Adipose tissue (tissue), 3 donors: ENCODE measurements around the gene RANBP17. TPM values are rescaled to one million over a fixed set of nuclear protein-coding genes. Genes with fewer than 3 reads are reported as not detected.
"Not testable (repeated sequence)": the region's sequence is repeated elsewhere in the genome, so short reads cannot be mapped to it uniquely, and the experiment has no call there.

ENCODE experiments used
- H3K27ac ChIP-seq: one replicate; pipeline ENCODE4 v1.5.1; 2013; ENCODE audit warnings: low read depth, low read length
- WGBS, 3 donors: extraction: QIAGEN DNeasy Blood & Tissue Kit; methylation state at CpG; one replicate each; pipeline ENCODE4 v1.1.7; 2013; 5-methylcytosine and 5-hydroxymethylcytosine counted together
- polyA plus RNA-seq, 3 donors: library from polyadenylated mRNA; stranded (reverse); fragments of 200-250 nt; gene quantifications; one replicate each; pipeline ENCODE4 v1.2.3, GENCODE V29; 2013
- donor health status: healthy with polysubstance abuse.
- donor health status: Bipolar disorder and iron deficiency.
- donor health status: healthy.

RANBP17 gene
- 1 to 10 TPM in 2 of 3 donors, under 1 TPM in 1; 0.85 to 1.2 (median 1.1) TPM for polyA plus RNA-seq

DNA sequence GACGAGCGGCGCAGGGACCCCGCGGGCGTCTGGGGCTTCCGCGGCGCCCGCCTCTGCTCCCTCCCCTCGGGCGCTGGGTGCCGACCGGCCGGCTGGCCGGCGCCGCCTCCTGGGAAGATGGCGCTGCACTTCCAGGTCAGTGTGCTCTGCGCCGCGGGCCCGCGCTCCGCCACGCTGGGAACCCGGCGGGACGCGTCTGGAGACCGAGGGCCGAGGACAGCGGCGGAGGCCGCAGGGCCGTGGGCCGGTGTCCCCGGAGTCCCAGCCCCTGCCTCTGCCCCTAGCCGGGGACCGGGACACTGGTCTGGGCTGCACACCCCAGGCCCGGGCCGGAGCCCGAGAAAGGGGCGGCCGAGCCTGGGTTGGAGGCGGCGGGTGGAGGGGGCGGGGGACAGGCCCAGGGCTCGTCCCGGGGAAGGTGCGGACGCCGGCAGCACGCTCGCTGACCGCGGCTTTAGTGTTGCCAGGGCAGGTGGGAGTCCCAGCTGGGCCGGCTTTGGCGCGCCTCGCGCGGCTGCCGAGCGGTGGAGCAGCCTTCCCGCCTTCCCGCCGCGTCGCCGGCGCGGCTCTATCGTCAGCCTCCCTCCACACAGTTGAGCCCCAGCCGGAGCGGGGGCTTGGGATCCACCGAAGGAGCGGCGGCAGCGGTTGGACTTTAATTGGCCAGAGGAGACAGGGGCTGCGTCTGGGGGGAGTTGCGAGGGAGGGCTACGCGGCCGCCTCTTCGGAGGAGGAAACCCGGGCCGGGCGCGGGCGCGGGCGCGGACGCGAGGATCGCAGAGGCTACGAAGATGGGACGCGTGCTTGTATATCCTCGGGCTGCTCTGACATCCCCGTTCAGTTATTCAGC, at the start of gene RANBP17:
RANBP17 (plus strand) TSS at position 102 of the 850 bp plus-strand sequence.
- no peak within 1 kb of the TSS for H3K27ac ChIP-seq
- WGBS, 3 donors: 1 to 3% (median 1%) methylated on average over 80 to 102 of the region's 102 CpGs

- WGBS, 3 donors: 92 to 93% (median 93%) methylated on average over 5 of the region's 5 CpGs
- no peak overlapping the region for H3K27ac ChIP-seq
Observed at GRCh38 chr5:170813231-170813630, 48.6 kb upstream of the RANBP17 start.

DNA sequence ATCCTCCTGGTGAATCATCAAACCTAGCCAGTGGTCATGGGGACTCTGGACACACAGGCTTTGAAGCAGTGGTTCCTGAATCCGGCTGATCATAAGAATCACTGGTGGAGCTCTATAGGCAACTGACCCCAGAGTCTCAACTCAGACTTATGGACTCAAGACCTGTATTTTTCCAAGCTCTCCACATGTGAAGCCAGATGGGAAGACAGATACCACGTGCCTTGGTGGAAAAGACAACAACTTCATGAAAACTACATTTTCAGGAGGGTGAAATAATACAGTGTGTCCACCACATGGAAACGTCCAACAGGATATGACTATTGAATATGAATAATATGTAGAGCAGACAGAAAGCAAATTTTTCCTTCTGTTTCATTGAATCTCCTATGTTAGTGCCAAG, 44.6 kb upstream of the RANBP17 start:
- no peak overlapping the region for H3K27ac ChIP-seq
- WGBS, 3 donors: 77 to 80% (median 79%) methylated on average over 3 of the region's 3 CpGs

GRCh38 chr5:170818232-170818631, 43.6 kb upstream of the RANBP17 start:
- WGBS, 3 donors: 70 to 82% (median 70%) methylated on average over 1 of the region's 1 CpG
- H3K27ac ChIP-seq: no peak overlapping the region

DNA sequence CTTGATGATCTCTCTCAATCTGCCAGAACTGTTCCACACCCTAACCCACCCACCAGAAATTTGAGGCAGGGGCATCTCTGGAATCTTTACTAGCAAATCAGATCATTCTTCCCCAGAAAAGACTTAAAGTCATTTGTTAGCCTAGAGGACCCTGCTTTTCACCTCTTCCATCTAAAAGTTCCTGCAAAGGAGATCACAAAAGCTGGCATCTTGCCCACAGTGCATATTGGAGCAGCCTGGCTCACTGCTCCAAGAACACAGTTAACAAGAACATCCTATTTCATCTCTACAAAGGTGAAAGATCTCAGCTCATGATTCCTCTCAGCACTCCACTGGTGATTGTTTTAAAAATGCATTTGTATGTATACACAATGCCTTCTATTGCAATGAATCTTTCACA, 42.0 kb upstream of the RANBP17 start:
- no peak overlapping the region for H3K27ac ChIP-seq

GRCh38 chr5:170821257-170821800, 40.5 kb upstream of the RANBP17 start:
- H3K27ac ChIP-seq: no peak overlapping the region
- 57 to 90% (median 78%) methylated on average over 4 of the region's 4 CpGs for WGBS, 3 donors

GRCh38 chr5:170826117-170826516, 35.7 kb upstream of the RANBP17 start:
- WGBS, 3 donors: 80 to 89% (median 82%) methylated on average over 2 of the region's 2 CpGs
- H3K27ac ChIP-seq: no peak overlapping the region

- no peak overlapping the region for H3K27ac ChIP-seq
- 69 to 81% (median 80%) methylated on average over 7 of the region's 7 CpGs for WGBS, 3 donors
Observed at GRCh38 chr5:170832241-170832640, 29.6 kb upstream of the RANBP17 start.

GRCh38 chr5:170833981-170834380, 27.8 kb upstream of the RANBP17 start:
- not testable (repeated sequence) for H3K27ac ChIP-seq

GRCh38 chr5:170836226-170836625, 25.6 kb upstream of the RANBP17 start:
- 39 to 75% (median 74%) methylated on average over 4 of the region's 4 CpGs for whole genome bisulfite sequencing, 3 donors
- H3K27ac ChIP-seq: no peak overlapping the region

More at GRCh38 chr5:170833981-170834380, 27.8 kb upstream of the RANBP17 start:
- WGBS, 3 donors: 86 to 95% (median 93%) methylated on average over 2 of the region's 2 CpGs

DNA sequence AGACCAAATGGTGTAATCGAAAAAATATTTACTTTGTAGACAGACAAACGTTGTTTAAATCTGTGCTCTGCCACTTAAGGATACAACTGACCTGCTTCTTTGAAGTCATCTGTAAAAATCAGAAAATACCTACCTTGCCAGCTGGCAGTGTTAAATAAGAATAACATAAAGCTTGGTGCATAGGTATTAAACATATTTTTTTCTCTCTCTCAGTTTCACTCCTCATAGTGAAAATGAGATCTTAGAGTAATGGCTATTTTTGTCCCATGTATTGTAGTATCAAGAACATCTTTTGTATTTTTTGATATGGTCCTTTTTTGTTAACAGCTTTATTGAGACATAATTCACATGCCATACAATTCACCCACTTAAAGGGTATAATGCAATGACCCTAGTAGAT, 17.9 kb upstream of the RANBP17 start:
- 63 to 86% (median 77%) methylated on average over 2 of the region's 2 CpGs for WGBS, 3 donors

GRCh38 chr5:170844651-170845050, 17.2 kb upstream of the RANBP17 start:
- H3K27ac ChIP-seq: no peak overlapping the region
- WGBS, 3 donors: 59 to 85% (median 68%) methylated on average over 2 of the region's 2 CpGs

More for the DNA sequence above, 17.9 kb upstream of the RANBP17 start:
- H3K27ac ChIP-seq: no peak overlapping the region

DNA sequence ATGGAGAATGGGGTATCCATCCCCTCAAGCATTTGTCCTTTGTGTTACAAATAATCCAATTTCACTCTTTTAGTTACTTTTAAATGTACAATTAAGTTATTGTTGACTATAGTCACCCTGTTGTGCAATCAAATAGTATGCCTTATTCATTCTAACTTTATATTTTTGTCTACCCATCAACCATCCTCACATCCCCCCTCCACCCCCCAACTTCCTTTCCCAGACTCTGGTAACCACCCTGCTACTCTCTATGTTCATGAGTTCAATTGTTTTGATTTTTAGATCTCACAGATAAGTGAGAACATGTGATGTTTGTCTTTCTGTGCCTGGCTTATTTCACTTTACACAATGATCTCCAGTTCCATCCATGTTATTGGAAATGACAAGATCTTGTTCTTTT, 15.4 kb upstream of the RANBP17 start:
- no peak overlapping the region for H3K27ac ChIP-seq

GRCh38 chr5:170846846-170847245, 15.0 kb upstream of the RANBP17 start:
- no peak overlapping the region for H3K27ac ChIP-seq

GRCh38 chr5:170848033-170848432, 13.8 kb upstream of the RANBP17 start:
- WGBS, 3 donors: 71 to 83% (median 81%) methylated on average over 5 of the region's 5 CpGs
- no peak overlapping the region for H3K27ac ChIP-seq

DNA sequence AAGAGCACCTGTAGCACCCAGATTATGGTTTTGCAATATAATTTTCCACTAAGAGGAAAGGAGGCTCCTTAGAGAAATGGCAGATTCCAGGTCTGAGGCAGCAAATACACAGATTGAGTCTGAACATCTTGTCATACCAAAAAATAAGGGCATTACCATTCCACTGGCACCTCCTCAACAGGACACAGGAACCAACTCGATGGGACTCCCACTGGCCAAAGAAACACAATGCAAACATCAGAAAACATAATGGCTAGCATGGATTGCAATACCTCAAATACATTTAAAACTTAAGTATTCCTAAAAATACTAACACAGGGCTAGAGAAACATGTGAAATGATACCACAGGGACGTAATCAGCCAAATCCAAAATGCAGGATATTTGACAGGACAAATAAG, 12.4 kb upstream of the RANBP17 start:
- WGBS, 3 donors: 71 to 76% (median 75%) methylated on average over 2 of the region's 2 CpGs
- no peak overlapping the region for H3K27ac ChIP-seq

DNA sequence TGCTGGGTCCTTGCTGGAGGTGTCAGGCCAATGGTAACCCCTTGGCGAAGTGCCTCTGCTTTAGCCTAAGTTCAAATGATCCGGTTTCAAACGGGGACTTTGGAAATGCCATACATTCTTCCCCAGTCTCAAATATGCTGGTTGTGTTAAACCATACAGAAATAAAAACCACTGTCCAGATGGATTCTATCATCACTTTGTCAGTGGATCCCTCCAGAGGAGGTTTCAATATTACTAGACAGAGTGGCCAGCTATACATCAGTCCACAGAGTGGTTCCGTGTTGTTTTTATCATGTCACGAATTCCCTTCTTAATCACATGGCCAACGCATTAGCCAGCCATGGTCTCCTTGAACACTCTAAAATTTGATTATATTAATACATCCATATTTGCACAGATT, 7.3 kb upstream of the RANBP17 start:
- no peak overlapping the region for H3K27ac ChIP-seq
- WGBS, 3 donors: 70 to 86% (median 71%) methylated on average over 6 of the region's 6 CpGs

DNA sequence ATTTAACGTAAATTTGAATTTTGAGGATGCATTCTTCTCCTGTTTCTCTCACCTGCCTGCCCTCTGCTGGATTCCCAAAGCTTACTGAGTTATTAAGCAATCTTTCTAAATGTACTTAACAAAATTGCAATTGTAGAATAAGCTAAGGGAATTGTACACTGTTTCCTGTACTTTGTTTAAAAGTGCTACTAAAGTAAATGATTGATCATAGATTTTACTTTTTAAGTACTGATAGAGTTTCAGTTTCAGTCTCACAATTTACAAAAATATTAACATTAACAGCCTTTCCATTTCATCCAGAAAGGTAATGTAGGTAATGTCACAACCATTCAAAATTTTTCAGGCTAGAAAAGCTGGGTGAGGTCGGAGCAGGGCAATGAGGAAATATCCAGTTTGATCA, 4.8 kb upstream of the RANBP17 start:
- 86 to 90% (median 90%) methylated on average over 2 of the region's 2 CpGs for WGBS, 3 donors
- no peak overlapping the region for H3K27ac ChIP-seq

DNA sequence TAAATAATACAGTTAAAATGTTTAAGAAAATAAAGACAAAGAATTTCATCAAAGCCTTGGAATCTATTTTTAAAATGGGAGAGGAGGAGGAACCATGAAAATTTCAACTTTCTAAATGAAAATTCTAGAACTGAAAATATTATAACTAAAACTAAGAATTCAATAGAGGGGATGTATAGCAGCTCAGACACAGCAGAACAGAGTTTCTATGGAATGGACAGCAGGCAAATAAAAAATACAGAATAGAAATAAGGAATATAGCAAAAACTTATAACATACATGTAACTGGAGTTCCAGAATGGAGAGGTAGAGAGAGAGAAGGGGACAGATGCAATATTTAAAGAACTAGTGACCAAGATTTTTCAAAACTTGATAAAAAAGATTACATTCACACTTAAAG, 1.4 kb upstream of the RANBP17 start:
- no peak overlapping the region for H3K27ac ChIP-seq
